Trophoblast cell (in vitro differentiated cells and primary cell): ENCODE measurements around the gene SNAPC4.

Experiments
- DNase-seq, 2 donors: peaks; one replicate each; pipeline ENCODE4 v3.0.0-alpha.2; 2016
- H2AFZ ChIP-seq: 2 replicates; pipeline ENCODE4 v1.6.1; 2013; ENCODE audit warnings: low read length, moderate library complexity, mild to moderate bottlenecking; ENCODE audit not compliant: insufficient read depth, poor library complexity
- H2AK5ac ChIP-seq: 2 replicates; pipeline ENCODE4 v1.6.1; 2013; ENCODE audit warnings: mild to moderate bottlenecking, low read length
- H2BK120ac ChIP-seq: 2 replicates; pipeline ENCODE4 v1.6.1; 2013; ENCODE audit warnings: low read length, mild to moderate bottlenecking, moderate library complexity; ENCODE audit not compliant: insufficient read depth, poor library complexity
- H2BK12ac ChIP-seq: 2 replicates; pipeline ENCODE4 v1.6.1; 2013; ENCODE audit warnings: mild to moderate bottlenecking, low read length, moderate library complexity
- H2BK5ac ChIP-seq: 2 replicates; pipeline ENCODE4 v1.6.1; 2013; ENCODE audit warnings: low read length, low read depth, moderate library complexity, mild to moderate bottlenecking; ENCODE audit not compliant: poor library complexity
- H3K14ac ChIP-seq: 2 replicates; pipeline ENCODE4 v1.6.1; 2013; ENCODE audit warnings: mild to moderate bottlenecking, low read length
- H3K18ac ChIP-seq: 2 replicates; pipeline ENCODE4 v1.6.1; 2013; ENCODE audit warnings: mild to moderate bottlenecking, low read length
- H3K23ac ChIP-seq: 2 replicates; pipeline ENCODE4 v1.6.1; 2013; ENCODE audit warnings: low read length
- H3K27ac ChIP-seq: 2 replicates; pipeline ENCODE4 v1.5.1; 2013; ENCODE audit warnings: low read depth, mild to moderate bottlenecking, inconsistent platforms, low read length, moderate library complexity
- H3K27me3 ChIP-seq: 2 replicates; pipeline ENCODE4 v1.6.1; 2013; ENCODE audit warnings: inconsistent platforms, mild to moderate bottlenecking, low read length, moderate library complexity; ENCODE audit not compliant: insufficient read depth
- H3K36me3 ChIP-seq, 2 experiments: 1 replicate in 1 of 2; 2 replicates in 1 of 2; pipeline ENCODE4 v1.6.1; 2013; ENCODE audit warnings: low read length in 2 of 2, mild to moderate bottlenecking in 2 of 2, moderate library complexity in 1 of 2; ENCODE audit not compliant: insufficient read depth in 2 of 2, control insufficient read depth in 1 of 2
- H3K4ac ChIP-seq: 2 replicates; pipeline ENCODE4 v1.6.1; 2013; ENCODE audit warnings: low read depth, mild to moderate bottlenecking, low read length, moderate library complexity
- H3K4me1 ChIP-seq, 2 experiments: 1 replicate in 1 of 2; 2 replicates in 1 of 2; pipeline ENCODE4 v1.6.1; 2013; ENCODE audit warnings: low read length in 2 of 2, mild to moderate bottlenecking in 2 of 2, moderate library complexity in 1 of 2; ENCODE audit not compliant: insufficient read depth in 2 of 2, control insufficient read depth in 1 of 2
- H3K4me2 ChIP-seq: 2 replicates; pipeline ENCODE4 v1.6.1; 2013; ENCODE audit warnings: inconsistent platforms, mild to moderate bottlenecking, low read length, moderate library complexity
- H3K4me3 ChIP-seq: 2 replicates; pipeline ENCODE4 v1.5.1; 2013; ENCODE audit warnings: mild to moderate bottlenecking, low read depth, low read length, inconsistent platforms
- H3K79me1 ChIP-seq: one replicate; pipeline ENCODE4 v1.6.1; 2013; ENCODE audit warnings: low read length
- H3K79me2 ChIP-seq: 2 replicates; pipeline ENCODE4 v1.6.1; 2013; ENCODE audit warnings: low read length, mild to moderate bottlenecking; ENCODE audit not compliant: control insufficient read depth, insufficient read depth, poor library complexity
- H3K9ac ChIP-seq: 2 replicates; pipeline ENCODE4 v1.6.1; 2013; ENCODE audit warnings: mild to moderate bottlenecking, low read length
- H3K9me3 ChIP-seq: 2 replicates; pipeline ENCODE4 v1.6.1; 2013; ENCODE audit warnings: low read depth, mild to moderate bottlenecking, control low read depth, inconsistent platforms, low read length; ENCODE audit not compliant: insufficient read depth
- H4K12ac ChIP-seq: 2 replicates; pipeline ENCODE4 v1.6.1; 2013; ENCODE audit warnings: low read depth, mild to moderate bottlenecking, low read length, moderate library complexity
- H4K8ac ChIP-seq: 2 replicates; pipeline ENCODE4 v1.6.1; 2013; ENCODE audit warnings: low read depth, mild to moderate bottlenecking, low read length, moderate library complexity
- H4K91ac ChIP-seq: one replicate; pipeline ENCODE4 v1.6.1; 2013; ENCODE audit warnings: low read depth, mild to moderate bottlenecking, low read length, moderate library complexity
- WGBS: extraction: QIAGEN DNeasy Blood & Tissue Kit; methylation state at CpG from one replicate; pipeline ENCODE4 v1.1.7; 2013; ENCODE audit warnings: missing lambda C conversion rate; ENCODE audit not compliant: insufficient read length, insufficient coverage; ENCODE audit errors: extremely low coverage; 5-methylcytosine and 5-hydroxymethylcytosine counted together

The SNAPC4 gene

DNA sequence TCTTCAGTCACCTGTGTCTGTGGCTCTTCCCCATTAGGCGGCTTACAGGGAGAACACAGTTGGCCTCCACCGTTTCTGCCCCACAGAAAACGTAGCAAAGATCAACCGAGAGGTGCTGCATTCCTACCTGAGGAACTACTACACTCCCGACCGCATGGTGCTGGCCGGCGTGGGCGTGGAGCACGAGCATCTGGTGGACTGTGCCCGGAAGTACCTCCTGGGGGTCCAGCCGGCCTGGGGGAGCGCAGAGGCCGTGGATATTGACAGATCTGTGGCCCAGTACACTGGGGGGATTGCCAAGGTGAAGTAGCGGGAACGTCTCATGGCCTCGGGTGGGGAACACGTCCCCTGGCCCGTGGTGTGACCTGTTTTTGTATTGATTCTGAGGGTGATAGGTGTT, 16.9 kb upstream of the SNAPC4 start:
- Histone ChIP-seq H3K79me1 (no peaks in the 10 kb centered on the region), H3K79me2 (no peaks in the 10 kb centered on the region), H3K9me3 (peaks cover 2% of the 10 kb centered on the region), H3K4me3 (no peak overlapping the region), H2BK12ac (no peak overlapping the region), H3K27me3 (no peaks in the 10 kb centered on the region), H3K4me2 (no peak overlapping the region), H2BK120ac (no peak overlapping the region), H2AFZ (no peak overlapping the region), H4K12ac (no peak overlapping the region), H3K27ac (no peak overlapping the region), H3K14ac (no peak overlapping the region), H2BK5ac (no peak overlapping the region), H2AK5ac (no peak overlapping the region), H3K9ac (no peak overlapping the region), H4K8ac (no peak overlapping the region), H3K18ac (no peak overlapping the region), H3K4me1 (no peaks in the 10 kb centered on the region), H4K91ac (no peak overlapping the region), H3K4ac (no peak overlapping the region), H3K23ac (no peak overlapping the region), H3K36me3 (peaks cover 70 to 79% of the 10 kb centered on the region in 2 experiments)
- WGBS = no CpG with 5 or more reads among the region's 19 CpGs
- no peak for DNase-seq

DNA sequence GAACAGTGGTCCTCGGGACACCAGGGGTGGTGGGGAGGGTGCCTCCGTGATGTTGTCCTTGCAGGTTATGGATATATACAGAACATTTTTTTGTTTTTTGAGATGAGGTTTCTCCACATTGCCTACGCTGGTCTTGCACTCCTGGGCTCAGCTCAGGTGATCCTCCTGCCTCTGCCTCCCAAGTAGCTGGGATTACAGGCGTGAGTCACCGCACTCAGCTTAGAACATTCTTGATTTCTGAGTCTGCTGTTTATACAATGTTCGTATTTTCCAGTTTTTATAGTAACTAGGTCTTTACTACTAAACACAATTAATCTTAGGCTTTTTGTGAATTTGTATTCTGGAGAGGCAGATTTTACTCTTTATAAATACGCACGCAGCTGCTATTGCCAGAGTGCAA, 16.5 kb upstream of the SNAPC4 start:
- Histone ChIP-seq H3K79me2 (peaks cover 2% of the 10 kb centered on the region), H3K4me3 (no peak overlapping the region), H3K9ac (no peak overlapping the region), H3K9me3 (peaks cover 2% of the 10 kb centered on the region), H2BK120ac (no peak overlapping the region), H3K27ac (no peak overlapping the region), H4K91ac (no peak overlapping the region), H3K79me1 (no peaks in the 10 kb centered on the region), H2AFZ (no peak overlapping the region), H2BK5ac (no peak overlapping the region), H3K36me3 (peaks cover 66 to 77% of the 10 kb centered on the region in 2 experiments), H3K27me3 (no peaks in the 10 kb centered on the region), H2BK12ac (no peak overlapping the region), H3K4ac (no peak overlapping the region), H3K4me1 (peaks cover 0 to 5% of the 10 kb centered on the region in 2 experiments), H4K12ac (no peak overlapping the region), H2AK5ac (no peak overlapping the region), H3K18ac (no peak overlapping the region), H3K23ac (no peak overlapping the region), H4K8ac (no peak overlapping the region), H3K14ac (no peak overlapping the region), H3K4me2 (no peak overlapping the region)
- WGBS = no CpG with 5 or more reads among the region's 8 CpGs
- no peak for DNase-seq

DNA sequence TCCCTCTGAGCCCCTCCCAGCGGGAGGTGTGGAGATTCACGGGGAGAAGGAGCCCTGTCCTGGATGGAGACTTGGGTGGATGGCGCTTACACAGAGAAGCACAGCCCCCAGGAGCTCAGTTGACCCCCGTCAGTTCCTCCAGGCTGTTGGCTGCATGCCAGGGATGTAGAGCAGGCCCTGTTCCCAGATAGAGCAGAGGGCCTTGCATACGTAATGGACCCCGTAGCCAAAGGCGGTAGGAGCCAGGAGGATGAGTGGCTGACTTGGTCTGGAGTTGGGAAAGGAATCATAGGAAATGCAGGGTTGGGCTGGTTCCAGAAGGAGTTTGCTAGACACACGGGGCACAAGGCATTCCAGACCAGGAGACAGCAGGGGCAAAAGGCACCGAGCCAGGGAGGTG, 13.0 kb upstream of the SNAPC4 start:
- Histone ChIP-seq H3K27me3 (no peaks in the 10 kb centered on the region), H4K12ac (no peak overlapping the region), H3K4me1 (peaks cover 7 to 16% of the 10 kb centered on the region in 2 experiments), H3K79me2 (peaks cover 18% of the 10 kb centered on the region), H2BK5ac (no peak overlapping the region), H3K23ac (no peak overlapping the region), H2BK12ac (no peak overlapping the region), H2BK120ac (no peak overlapping the region), H3K36me3 (peaks cover 44 to 52% of the 10 kb centered on the region in 2 experiments), H3K14ac (no peak overlapping the region), H3K79me1 (peaks cover 11% of the 10 kb centered on the region), H3K4ac (no peak overlapping the region), H3K4me2 (no peak overlapping the region), H2AK5ac (no peak overlapping the region), H3K4me3 (no peak overlapping the region), H3K18ac (no peak overlapping the region), H3K9me3 (no peaks in the 10 kb centered on the region), H4K91ac (no peak overlapping the region), H4K8ac (no peak overlapping the region), H3K27ac (no peak overlapping the region), H3K9ac (no peak overlapping the region), H2AFZ (no peak overlapping the region)
- no peak for DNase-seq
- no CpG with 5 or more reads among the region's 9 CpGs for WGBS

DNA sequence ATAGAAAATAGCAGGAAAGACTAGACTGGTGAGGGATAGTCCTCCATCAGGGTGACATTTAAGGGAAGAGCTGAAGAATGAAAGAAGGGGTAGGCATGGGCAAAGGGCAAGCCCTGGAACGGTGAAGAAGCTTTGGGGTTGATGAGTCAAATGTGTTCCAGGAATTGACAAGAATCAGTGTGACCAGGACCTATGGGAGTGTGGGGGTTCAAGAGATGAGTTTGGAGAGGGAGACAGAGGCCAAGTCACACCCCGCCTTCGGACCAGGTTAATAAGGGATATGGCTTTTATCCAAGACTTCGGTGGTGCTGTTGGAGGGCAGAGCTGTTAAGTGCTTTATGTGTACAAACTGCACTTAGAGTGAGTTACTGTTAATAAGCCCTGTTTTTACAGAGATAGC, 11.4 kb upstream of the SNAPC4 start:
- no peaks in the 10 kb centered on the region for H3K9me3 ChIP-seq
- no peak overlapping the region for H3K14ac ChIP-seq
- H3K27ac ChIP-seq = no peak overlapping the region
- H4K91ac ChIP-seq = no peak overlapping the region
- peak overlapping the region; percentile 87 for H3K4me3 ChIP-seq
- H3K18ac ChIP-seq = no peak overlapping the region
- peaks cover 7 to 16% of the 10 kb centered on the region in 2 experiments for H3K4me1 ChIP-seq
- peak overlapping the region; percentile 73 for H3K9ac ChIP-seq
- H3K79me2 ChIP-seq = peaks cover 18% of the 10 kb centered on the region
- no peak overlapping the region for H2AK5ac ChIP-seq
- WGBS = no CpG with 5 or more reads among the region's 4 CpGs
- no peak overlapping the region for H2BK120ac ChIP-seq
- H3K79me1 ChIP-seq = peaks cover 11% of the 10 kb centered on the region
- peaks cover 44 to 51% of the 10 kb centered on the region in 2 experiments for H3K36me3 ChIP-seq
- no peak overlapping the region for H4K12ac ChIP-seq
- H2BK12ac ChIP-seq = no peak overlapping the region
- no peak overlapping the region for H4K8ac ChIP-seq
- no peak overlapping the region for H2AFZ ChIP-seq
- no peak for DNase-seq
- H3K27me3 ChIP-seq = no peaks in the 10 kb centered on the region
- H2BK5ac ChIP-seq = no peak overlapping the region
- H3K4ac ChIP-seq = peak overlapping the region; percentile 42
- peak overlapping the region; percentile 77 for H3K4me2 ChIP-seq
- H3K23ac ChIP-seq = no peak overlapping the region
